Retinal pigment epithelial cell (primary cell): Measurements from ENCODE around the gene SGSM1.

ENCODE experiments used
- DNase-seq: peaks from one replicate; pipeline ENCODE4 v3.0.0-alpha.2; 2010; ENCODE audit warnings: low read depth
- H3K4me3 ChIP-seq: 2 replicates; pipeline ENCODE4 v1.5.1; 2011; ENCODE audit warnings: mild to moderate bottlenecking, low read length, control low read depth, moderate library complexity
- CTCF ChIP-seq: conservative IDR thresholded peaks from 2 replicates; pipeline ENCODE4 v1.5.1; 2011; ENCODE audit warnings: low read depth, low read length, control low read depth, inconsistent platforms

Gene SGSM1

GRCh38 chr22:24805790-24806662 lies at the start of gene SGSM1:
SGSM1 (plus strand) TSS chr22:24806211; CDS start chr22:24806326, 115 bp downstream.
- no peak for TF ChIP-seq CTCF
- H3K4me3 ChIP-seq, result peak within 1 kb of the TSS; percentile 42
- DNase-seq, result no peak

- no peak overlapping the region for H3K4me3 ChIP-seq
- peak; percentile 78 for TF ChIP-seq CTCF
- peak; percentile 3 for DNase-seq
Measured at GRCh38 chr22:24758164-24758799, 47.7 kb upstream of the SGSM1 start.

GRCh38 chr22:24759765-24760164 lies 46.2 kb upstream of the SGSM1 start:
- H3K4me3 ChIP-seq, result no peak overlapping the region
- TF ChIP-seq CTCF, result no peak
- no peak for DNase-seq

- H3K4me3 ChIP-seq, result no peak overlapping the region
- DNase-seq, result no peak
- TF ChIP-seq CTCF, result no peak
Measured at GRCh38 chr22:24760708-24761306, 45.2 kb upstream of the SGSM1 start.

GRCh38 chr22:24761888-24762675 lies 43.9 kb upstream of the SGSM1 start:
- DNase-seq, result no peak
- no peak overlapping the region for H3K4me3 ChIP-seq
- TF ChIP-seq CTCF, result no peak

- no peak for TF ChIP-seq CTCF
- DNase-seq, result no peak
- H3K4me3 ChIP-seq, result no peak overlapping the region
Measured at GRCh38 chr22:24763872-24764485, 42.0 kb upstream of the SGSM1 start.
